ENCODE measurements around the gene KRIT1.

DNA sequence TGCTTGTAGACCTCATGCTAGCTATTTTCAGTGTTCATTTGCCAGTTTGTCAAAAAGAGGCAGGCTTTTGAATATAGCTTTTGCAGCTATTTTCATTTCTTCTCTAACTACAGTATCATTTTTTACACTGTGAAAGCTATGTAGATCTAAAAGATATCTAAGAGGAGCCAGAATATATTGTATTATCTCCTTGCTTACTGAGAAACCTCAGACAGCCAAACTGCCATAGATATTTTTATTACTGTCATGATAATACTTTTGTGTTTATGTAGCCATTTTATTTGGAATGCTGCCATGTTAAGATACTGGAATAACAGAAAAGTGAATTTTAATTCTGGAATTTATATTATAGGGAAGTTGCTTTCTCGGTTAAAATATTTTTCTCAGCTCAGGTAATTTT, 37.2 kb upstream of the KRIT1 start:
- TF ChIP-seq GATA2 (IDR thresholded peaks at IDR 0.05; ENCODE audit: low read depth, low read length) = no peak
- TF ChIP-seq GATA3 (IDR thresholded peaks at IDR 0.05; ENCODE audit: low read depth, low read length) = no peak
